Measurements from ENCODE around the gene DOCK10.

The DOCK10 gene

DNA sequence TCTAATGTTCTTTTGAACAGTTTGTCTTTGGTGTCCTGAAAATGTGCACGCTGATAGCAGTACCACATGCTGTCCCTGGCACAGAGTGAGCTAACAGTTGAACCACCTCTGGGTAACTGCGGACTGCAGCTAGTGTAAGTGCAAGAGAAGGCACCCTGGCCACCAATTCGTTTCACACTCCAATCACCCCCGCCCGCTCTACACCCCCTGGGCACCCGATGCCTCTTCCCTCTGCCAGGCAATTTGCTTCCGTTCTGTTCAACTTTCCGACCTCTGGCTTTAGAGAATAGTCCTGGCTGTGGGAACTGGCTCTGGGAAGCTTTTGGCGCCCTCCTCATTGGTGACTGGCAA is 1.4 kb downstream of the DOCK10 start:
- no peak for DNase-seq

- no peak for DNase-seq
Measured at GRCh38 chr2:225040142-225040541, 2.1 kb downstream of the DOCK10 start.

DNA sequence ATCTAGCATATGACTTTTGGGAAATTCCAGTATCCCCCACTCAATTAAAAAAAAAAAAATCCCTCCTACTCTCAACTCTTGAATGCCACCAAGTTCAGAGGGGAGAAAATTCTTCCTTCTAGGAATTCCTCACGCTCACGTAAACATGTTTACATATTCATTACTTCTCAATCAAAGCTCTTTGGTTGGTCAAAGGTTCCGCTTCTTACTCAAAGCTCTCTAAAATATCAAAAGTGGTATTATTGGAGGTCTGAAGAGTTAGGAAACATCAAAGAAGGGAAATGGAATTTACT is 4.1 kb downstream of the DOCK10 start:
- DNase-seq: no peak

- no peak for DNase-seq
Measured at GRCh38 chr2:225037415-225038230, 4.6 kb downstream of the DOCK10 start.

DNA sequence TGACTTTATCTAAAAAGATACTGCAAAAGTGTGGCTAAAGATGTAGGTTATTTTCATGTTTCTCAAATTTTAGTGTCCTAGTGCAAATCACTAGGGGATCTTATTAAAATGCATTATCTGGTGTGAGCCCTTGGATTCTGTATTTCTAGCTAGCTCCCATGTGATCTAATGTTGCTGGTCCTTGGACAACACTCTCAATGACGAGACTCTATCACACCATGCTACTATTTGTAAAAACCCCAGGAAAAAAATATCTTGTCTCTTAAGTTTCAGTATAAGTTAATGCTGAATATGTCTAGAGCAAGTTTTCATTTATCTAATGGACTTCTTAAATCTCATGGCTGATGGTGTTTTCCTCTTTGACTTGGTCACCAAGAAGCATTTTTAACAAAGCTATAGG is 5.8 kb downstream of the DOCK10 start:
- DNase-seq: no peak

- no peak for DNase-seq
Measured at GRCh38 chr2:225033440-225034318, 8.6 kb downstream of the DOCK10 start.

DNA sequence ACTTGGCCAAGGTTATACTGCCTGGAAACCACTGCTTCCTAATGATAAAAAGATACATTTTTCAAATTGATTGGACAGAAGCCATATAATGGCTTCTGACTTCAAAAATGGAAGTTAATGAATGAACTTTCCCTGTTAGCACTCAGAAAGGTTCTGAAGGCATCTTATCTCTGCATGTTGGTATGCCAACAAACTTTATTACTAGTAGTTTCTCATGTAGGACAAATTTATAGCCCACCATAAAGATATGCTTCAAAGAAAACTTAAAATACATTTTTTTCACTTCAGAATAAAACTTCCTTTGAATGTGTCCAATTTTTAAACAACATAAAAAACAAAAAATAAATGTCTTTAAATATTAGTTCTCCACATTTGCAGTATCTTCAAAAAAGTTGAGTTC is 10.0 kb downstream of the DOCK10 start:
- DNase-seq: no peak

DNA sequence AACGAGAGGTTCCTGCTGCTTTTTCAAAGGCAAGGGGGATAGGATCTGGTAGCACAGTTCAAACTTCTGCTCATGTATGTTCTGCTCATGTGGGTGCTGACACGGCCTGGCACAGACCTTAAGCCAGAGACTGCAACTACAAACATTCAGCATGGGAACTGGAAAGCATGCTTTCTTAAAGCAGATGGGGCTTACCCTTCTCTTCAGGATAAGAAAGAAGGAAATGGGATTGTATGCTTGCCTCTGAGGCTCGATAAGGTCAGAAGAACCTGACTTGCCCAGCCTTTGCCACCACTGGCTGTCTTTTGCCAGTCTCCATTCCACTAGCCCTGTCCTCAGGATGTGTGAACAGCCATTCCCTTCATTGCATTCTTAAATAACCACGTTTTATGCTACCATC is 10.7 kb downstream of the DOCK10 start:
- no peak for DNase-seq

DNA sequence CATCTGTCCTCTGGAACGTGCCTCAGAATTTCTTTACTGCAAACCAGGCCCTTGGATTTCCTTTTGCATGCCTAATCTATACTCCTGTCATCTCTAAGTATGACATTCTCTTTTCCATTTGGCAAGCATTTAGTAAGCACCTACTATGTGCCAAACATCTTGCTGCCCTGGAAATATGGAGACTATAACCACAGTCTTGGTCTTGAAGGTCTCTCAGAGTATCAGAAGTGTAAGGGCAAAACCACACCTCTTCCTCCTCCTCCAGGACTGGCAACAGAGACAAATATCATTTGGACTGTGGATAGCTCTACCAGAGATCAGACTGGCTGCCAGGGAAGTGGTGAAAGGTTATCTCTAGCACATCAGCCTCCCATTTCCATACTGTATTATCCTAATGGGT is 11.4 kb downstream of the DOCK10 start:
- DNase-seq: no peak

DNA sequence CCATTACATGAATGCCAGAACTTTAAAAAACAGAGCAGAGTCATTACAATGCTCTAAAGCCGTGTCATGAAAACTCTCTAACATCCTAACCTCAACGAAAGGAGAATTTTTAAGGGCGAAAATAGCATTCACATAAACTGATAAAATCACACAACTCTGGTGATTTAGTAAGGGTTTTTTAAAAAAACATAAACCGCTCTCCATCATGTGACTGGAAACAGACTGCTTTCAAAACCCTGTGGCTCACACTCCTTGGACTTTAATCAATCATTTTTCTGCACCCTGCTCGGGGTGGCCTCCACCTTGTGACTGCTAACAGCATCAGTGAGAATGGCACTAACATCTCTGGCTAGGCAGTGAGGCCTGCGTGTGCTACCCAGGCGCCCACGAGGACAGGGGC is 12.1 kb downstream of the DOCK10 start:
- no peak for DNase-seq

DNA sequence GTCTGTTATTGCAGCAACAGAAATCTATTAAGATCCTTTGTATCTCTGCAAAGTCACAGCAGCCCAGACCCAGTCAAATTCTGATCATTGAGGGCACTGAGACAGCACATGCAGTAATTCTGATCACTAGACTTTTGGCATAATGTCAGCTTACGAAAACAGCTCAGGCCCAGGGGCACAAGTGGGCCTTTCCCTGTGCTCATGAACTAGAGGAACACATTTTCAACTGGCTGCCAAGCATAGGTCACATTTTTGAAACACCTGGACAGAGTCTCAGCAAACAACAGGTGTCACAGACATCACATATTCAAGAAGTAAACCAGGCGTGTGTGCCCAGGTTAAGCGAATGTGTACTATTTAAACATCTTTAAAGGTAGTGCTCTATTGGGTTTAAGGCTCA is 13.7 kb downstream of the DOCK10 start:
- no peak for DNase-seq

GRCh38 chr2:225027061-225027762 is 15.1 kb downstream of the DOCK10 start:
- no peak for DNase-seq

DNA sequence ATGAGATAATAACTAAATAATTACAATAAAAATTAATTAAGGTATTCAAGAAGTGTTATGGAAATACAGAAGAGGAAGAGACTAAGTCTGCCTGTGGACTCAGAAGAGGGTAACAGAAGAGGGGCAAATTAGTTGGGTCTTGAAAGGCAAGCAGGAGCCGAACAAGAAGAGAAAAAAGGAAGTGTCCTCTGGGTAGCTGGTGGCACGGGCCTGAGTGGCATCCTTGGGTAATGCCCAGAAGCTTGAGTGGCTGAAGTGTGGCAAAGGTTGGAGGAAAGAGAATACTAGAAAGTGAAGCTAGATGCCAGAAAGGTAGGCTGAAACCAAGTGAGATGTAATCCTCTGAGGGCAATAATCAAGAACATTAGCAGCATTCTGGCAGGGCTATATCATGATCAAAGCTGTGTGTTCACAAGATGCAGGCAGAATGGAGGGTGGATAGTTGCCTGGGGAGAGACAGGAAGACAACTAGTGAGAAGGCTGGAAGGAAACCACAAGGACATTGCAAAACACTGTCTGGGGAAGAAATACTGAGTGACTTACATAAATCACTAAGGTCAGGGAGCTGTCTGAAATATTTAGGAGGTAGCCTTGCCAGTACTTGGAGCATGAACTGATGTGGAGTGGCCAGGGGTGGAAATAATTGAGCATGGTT is 16.2 kb downstream of the DOCK10 start:
- DNase-seq: no peak

- DNase-seq: no peak
Measured at GRCh38 chr2:225022188-225022587, 20.1 kb downstream of the DOCK10 start.

- DNase-seq: no peak
Measured at GRCh38 chr2:225020168-225020849, 22.0 kb downstream of the DOCK10 start.

- DNase-seq: no peak
Measured at GRCh38 chr2:225019105-225019504, 23.2 kb downstream of the DOCK10 start.

GRCh38 chr2:225017713-225018112 is 24.6 kb downstream of the DOCK10 start:
- DNase-seq: no peak

- DNase-seq: no peak
Measured at GRCh38 chr2:225017098-225017685, 25.1 kb downstream of the DOCK10 start.

DNA sequence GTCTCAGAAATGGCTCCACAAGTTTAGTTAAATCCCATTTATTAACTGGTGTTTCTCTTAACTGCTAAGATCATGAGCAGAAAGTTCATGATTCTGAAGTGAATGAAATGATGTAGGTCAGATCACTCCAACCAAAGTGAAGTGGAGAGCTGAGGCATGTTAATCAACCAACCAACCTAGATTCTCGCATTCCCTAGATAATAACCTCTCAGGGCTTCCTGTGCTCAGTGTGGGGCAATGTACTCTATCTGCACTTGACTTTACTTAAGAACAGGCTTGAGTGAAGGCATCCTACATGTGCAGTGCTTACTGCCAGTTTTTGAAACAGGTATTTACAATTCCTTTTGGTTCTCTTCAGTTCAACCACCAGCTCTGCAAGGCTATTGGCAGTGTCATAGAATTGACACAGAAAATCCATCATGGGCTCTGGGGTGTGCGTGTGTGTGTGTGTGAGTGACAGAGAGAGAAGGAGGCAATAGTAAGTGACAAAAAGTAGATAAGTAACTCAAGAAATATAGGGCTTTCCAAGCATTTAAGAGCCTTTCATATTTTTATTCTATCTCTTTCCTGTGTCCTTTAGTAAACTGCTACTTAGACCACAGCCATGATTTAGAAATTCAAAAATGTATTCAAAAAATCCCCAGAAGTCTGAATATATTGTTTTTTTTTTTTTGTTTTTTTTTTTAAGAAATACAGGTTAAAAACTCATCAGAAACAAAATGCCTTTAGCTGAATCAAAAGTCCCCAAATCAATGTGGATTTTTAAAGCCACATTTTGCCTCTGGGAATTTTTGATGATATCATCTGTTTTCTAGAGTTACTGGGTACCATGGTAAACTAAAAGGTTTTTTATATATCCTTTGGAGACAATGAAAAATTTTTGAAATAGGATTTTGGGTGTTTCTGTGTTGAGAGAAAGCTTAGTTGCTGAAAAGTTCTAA is 28.6 kb downstream of the DOCK10 start:
- no peak for DNase-seq

- DNase-seq: no peak
Measured at GRCh38 chr2:225011585-225011984, 30.7 kb downstream of the DOCK10 start.

DNA sequence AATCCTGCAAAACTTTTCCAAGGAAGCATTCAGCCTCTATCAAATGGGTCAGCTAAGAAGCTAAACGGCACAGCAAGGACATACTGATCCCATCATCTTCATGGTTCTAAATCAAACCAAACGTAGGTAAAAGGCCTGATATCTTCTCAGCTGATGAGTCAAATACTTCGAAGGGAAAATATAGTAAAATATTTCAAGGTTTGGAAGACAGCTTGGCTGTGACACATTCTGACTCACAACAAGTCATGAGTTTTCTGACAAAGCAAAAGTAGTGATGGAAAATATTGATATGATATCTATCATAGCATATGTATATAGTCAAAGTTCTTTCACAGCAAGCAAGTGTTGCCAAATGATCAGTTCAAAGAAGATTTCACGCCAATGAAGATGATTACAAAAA is 31.5 kb downstream of the DOCK10 start:
- DNase-seq: no peak
